GM06990 (cell line): ENCODE measurements around the gene TH.
A peak's percentile ranks its signal among the peaks of the same experiment; 100 is the strongest.

Experiments
- DNase-seq: peaks from one replicate; pipeline ENCODE4 v3.0.0-alpha.2; 2011; ENCODE audit not compliant: insufficient read length; ENCODE audit errors: extremely low read depth
- H3K27me3 ChIP-seq: replicated peaks from 2 replicates; pipeline ENCODE4 v1.6.0; 2011; ENCODE audit warnings: low read length; ENCODE audit not compliant: control insufficient read depth, insufficient read depth
- H3K36me3 ChIP-seq: 2 replicates; pipeline ENCODE4 v1.5.1; 2011; ENCODE audit warnings: low read length; ENCODE audit not compliant: control insufficient read depth, insufficient read depth
- H3K4me3 ChIP-seq: replicated peaks from 2 replicates; pipeline ENCODE4 v1.5.1; 2011; ENCODE audit warnings: low read depth, mild to moderate bottlenecking, control low read depth, low read length
- TF ChIP-seq, protein P1 (sequence below): IDR thresholded peaks from 2 replicates; pipeline ENCODE4 v1.5.1; 2011; ENCODE audit warnings: low read length, control low read depth, mild to moderate bottlenecking, inconsistent platforms; ENCODE audit not compliant: insufficient read depth, poor library complexity, severe bottlenecking

The TH gene

GRCh38 chr11:2151500-2152257 is 19.9 kb downstream of the TH start:
- peaks cover 4% of the 10 kb centered on the region; the same call in 1 of the 2 replicates for H3K27me3 ChIP-seq
- no peak overlapping the region for H3K4me3 ChIP-seq
- DNase-seq = peak; percentile 38
- TF ChIP-seq, protein P1, sequence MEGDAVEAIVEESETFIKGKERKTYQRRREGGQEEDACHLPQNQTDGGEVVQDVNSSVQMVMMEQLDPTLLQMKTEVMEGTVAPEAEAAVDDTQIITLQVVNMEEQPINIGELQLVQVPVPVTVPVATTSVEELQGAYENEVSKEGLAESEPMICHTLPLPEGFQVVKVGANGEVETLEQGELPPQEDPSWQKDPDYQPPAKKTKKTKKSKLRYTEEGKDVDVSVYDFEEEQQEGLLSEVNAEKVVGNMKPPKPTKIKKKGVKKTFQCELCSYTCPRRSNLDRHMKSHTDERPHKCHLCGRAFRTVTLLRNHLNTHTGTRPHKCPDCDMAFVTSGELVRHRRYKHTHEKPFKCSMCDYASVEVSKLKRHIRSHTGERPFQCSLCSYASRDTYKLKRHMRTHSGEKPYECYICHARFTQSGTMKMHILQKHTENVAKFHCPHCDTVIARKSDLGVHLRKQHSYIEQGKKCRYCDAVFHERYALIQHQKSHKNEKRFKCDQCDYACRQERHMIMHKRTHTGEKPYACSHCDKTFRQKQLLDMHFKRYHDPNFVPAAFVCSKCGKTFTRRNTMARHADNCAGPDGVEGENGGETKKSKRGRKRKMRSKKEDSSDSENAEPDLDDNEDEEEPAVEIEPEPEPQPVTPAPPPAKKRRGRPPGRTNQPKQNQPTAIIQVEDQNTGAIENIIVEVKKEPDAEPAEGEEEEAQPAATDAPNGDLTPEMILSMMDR = peak; percentile 72
- no peaks in the 10 kb centered on the region for H3K36me3 ChIP-seq

GRCh38 chr11:2149864-2150847 is 21.5 kb downstream of the TH start:
- no peak for DNase-seq
- Histone ChIP-seq H3K27me3 (peaks cover 4% of the 10 kb centered on the region; the same call in 1 of the 2 replicates), H3K36me3 (no peaks in the 10 kb centered on the region), H3K4me3 (no peak overlapping the region)
- TF ChIP-seq, protein P1 = peak; percentile 7

- TF ChIP-seq, protein P1 = no peak
- DNase-seq = no peak
- H3K36me3 ChIP-seq = no peaks in the 10 kb centered on the region
- H3K4me3 ChIP-seq = no peak overlapping the region
- H3K27me3 ChIP-seq = peaks cover 4% of the 10 kb centered on the region; the same call in 1 of the 2 replicates
Observed at GRCh38 chr11:2149460-2149859, 22.2 kb downstream of the TH start.

DNA sequence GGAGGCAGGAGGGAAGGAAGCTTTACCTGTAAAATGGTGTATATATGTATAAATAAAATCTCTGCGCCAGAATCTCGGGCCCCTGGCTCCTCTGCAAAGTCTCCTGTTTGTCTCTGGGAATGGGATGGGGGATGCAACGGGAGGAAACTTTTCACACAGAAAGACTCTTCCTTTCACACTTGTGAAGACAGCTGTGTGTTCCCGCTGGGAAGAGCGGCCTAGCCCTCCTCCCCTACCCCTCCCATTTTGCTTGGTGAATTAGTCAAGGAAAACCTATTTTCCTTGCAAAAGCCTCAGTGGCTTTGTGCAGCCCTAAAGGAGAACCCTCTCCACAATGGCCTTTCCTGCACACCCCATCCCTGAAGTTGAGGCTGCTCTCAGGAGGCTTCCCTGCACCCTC is 23.0 kb downstream of the TH start:
- Histone ChIP-seq H3K36me3 (no peaks in the 10 kb centered on the region), H3K27me3 (peaks cover 4% of the 10 kb centered on the region; the same call in 1 of the 2 replicates), H3K4me3 (no peak overlapping the region)
- no peak for DNase-seq
- TF ChIP-seq, protein P1 = no peak

DNA sequence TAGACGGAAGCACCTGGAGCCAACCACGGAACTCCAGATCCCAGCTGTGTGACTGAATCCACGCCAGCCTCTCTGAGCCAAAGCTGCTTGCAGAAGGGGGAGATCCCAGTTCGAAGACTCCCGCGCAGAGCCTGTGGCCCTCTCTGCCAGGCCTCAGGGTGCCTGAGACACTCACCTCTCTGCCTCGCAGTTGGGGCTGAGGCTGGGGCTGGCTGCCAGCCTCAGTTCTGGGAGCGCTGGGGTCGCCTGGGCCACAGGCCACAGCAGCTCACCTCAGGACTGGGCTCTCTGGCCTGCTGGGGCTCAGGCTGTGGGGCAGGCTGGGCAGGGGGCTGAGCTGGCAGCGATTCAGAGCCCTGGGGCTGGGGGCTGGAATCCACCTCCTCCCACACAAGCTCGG is 24.2 kb downstream of the TH start:
- Histone ChIP-seq H3K27me3 (peaks cover 2% of the 10 kb centered on the region; the same call in 1 of the 2 replicates), H3K36me3 (no peaks in the 10 kb centered on the region), H3K4me3 (no peak overlapping the region)
- TF ChIP-seq, protein P1 = no peak
- no peak for DNase-seq
